Left ventricle myocardium inferior (tissue), 1 donor: ENCODE data around the gene RAD9A. TPM values are rescaled to one million over a fixed set of nuclear protein-coding genes. Genes with fewer than 3 reads are reported as not detected.
A peak's percentile ranks its signal among the peaks of the same experiment; 100 is the strongest.

ENCODE experiments used
- DNase-seq: peaks from one replicate; pipeline ENCODE4 v3.0.0-alpha.2; 2020
- H3K27ac ChIP-seq: fragments of 200-600 bp; replicated peaks from 2 replicates; pipeline ENCODE4 v1.8.0; 2021
- H3K27me3 ChIP-seq: fragments of 200-600 bp; 2 replicates; pipeline ENCODE4 v1.8.0; 2021; ENCODE audit warnings: low read depth
- H3K36me3 ChIP-seq: fragments of 200-600 bp; 2 replicates; pipeline ENCODE4 v1.8.0; 2021
- H3K4me1 ChIP-seq: fragments of 200-600 bp; 2 replicates; pipeline ENCODE4 v1.8.0; 2021
- H3K4me3 ChIP-seq: fragments of 200-600 bp; 2 replicates; pipeline ENCODE4 v1.8.0; 2021; ENCODE audit warnings: mild to moderate bottlenecking, moderate library complexity
- H3K9me3 ChIP-seq: fragments of 200-600 bp; replicated peaks from 2 replicates; pipeline ENCODE4 v1.8.0; 2021
- intact Hi-C: fragments of 100-400 bp; cut with micrococcal nuclease; formaldehyde crosslinking; loops from one replicate; pipeline ENCODE4 v1.11.0; 2022
- total RNA-seq: library from RNA; stranded (reverse); fragmentation: NEBNext Ultra II Directional; extraction: Animal tissue kit (Norgen Biotek cat#: 25700); gene quantifications from one replicate; pipeline ENCODE4 v1.2.1, GENCODE V29; 2021
- TF ChIP-seq, protein P1 (sequence below): fragments of 200-600 bp; IDR thresholded peaks from 2 replicates; pipeline ENCODE4 v1.8.0; 2021; ENCODE audit warnings: antibody characterized with exemption, mild to moderate bottlenecking, borderline replicate concordance
- donor health status: DM: no; HTN: yes; CAD: no; lungs with severe emphysema.

The RAD9A gene
- total RNA-seq, 1 donor from 2014 or later: 7.0 TPM

DNA sequence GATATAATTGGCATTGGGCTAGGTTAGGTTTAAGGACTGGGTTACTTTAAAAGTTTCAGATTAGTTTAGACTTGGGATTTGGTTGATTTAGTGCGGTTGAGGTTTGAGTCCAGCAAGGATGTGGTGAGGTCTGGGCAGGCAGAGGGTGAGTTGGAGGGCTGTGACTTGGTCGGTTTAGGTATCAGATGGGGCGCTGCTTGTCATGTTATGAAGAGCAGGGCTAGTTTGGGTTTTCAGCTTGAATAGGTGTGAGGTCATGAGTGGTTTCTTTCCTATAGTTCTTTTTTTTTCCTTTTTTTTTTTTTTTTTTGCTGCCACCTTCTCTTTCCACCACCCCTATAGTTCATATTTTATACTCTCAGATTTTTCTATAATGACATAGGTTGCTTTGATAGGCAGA, 23.2 kb upstream of the RAD9A start:
- no peaks in the 10 kb centered on the region for H3K9me3 ChIP-seq
- H3K36me3 ChIP-seq: no peaks in the 10 kb centered on the region
- H3K27me3 ChIP-seq: no peaks in the 10 kb centered on the region
- no peak overlapping the region for H3K4me3 ChIP-seq
- intact Hi-C loops: no loop called here
- H3K4me1 ChIP-seq: peaks cover 59% of the 10 kb centered on the region
- H3K27ac ChIP-seq: no peak overlapping the region
- no peak for DNase-seq
- TF ChIP-seq, protein P1, sequence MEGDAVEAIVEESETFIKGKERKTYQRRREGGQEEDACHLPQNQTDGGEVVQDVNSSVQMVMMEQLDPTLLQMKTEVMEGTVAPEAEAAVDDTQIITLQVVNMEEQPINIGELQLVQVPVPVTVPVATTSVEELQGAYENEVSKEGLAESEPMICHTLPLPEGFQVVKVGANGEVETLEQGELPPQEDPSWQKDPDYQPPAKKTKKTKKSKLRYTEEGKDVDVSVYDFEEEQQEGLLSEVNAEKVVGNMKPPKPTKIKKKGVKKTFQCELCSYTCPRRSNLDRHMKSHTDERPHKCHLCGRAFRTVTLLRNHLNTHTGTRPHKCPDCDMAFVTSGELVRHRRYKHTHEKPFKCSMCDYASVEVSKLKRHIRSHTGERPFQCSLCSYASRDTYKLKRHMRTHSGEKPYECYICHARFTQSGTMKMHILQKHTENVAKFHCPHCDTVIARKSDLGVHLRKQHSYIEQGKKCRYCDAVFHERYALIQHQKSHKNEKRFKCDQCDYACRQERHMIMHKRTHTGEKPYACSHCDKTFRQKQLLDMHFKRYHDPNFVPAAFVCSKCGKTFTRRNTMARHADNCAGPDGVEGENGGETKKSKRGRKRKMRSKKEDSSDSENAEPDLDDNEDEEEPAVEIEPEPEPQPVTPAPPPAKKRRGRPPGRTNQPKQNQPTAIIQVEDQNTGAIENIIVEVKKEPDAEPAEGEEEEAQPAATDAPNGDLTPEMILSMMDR: no peak

DNA sequence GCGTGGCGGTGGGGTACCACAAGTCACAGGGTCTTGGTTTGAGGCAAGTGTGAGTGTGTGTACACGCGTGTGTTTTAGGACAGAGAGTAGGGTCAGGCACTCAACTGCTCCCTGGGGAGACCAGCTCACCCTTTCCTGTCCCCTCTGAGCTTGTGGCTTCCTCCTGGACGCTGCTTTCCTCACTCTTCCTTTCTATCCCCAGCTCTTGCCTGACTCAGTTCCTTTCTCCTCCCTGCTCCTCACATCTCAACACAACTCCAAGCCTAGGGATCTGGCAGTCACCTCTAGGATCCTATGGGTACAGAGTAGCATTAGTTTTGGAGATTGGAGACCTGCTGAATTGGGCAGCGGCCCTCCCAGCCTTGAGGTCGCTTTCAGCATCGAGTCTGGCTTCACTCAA, 22.5 kb upstream of the RAD9A start:
- Histone ChIP-seq H3K9me3 (no peaks in the 10 kb centered on the region), H3K36me3 (no peaks in the 10 kb centered on the region), H3K27ac (no peak overlapping the region), H3K27me3 (peaks cover 1% of the 10 kb centered on the region), H3K4me1 (peaks cover 66% of the 10 kb centered on the region), H3K4me3 (no peak overlapping the region)
- DNase-seq: no peak
- TF ChIP-seq, protein P1: no peak
- intact Hi-C loops: no loop called here

DNA sequence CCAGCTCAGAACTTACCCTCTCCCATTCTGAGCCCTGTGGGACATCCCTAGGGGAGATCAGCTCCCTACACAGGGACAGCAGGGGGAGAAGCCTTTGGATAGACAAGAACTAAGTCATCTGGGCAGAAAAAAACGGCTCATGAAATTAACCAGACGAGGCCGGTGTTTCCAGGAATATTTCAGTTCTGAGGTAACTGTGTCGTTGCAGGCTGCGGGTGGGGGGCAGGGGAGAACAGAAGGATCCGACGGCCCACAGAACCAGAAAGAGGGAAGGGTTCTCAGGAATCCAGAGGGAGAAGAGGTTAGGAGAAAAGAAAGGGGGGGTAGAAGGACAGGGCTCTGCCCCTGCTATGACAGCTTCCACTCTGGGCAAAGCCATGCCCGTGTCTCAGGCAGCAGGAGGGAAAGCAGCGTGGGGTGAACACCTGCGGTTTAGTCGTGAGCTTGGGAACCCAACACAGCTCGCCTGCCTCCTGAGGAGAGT, 21.9 kb upstream of the RAD9A start:
- Histone ChIP-seq H3K9me3 (no peaks in the 10 kb centered on the region), H3K4me1 (peaks cover 71% of the 10 kb centered on the region), H3K27ac (no peak overlapping the region), H3K36me3 (no peaks in the 10 kb centered on the region), H3K27me3 (peaks cover 7% of the 10 kb centered on the region), H3K4me3 (no peak overlapping the region)
- TF ChIP-seq, protein P1: no peak
- intact Hi-C loops: no loop called here
- DNase-seq: no peak

DNA sequence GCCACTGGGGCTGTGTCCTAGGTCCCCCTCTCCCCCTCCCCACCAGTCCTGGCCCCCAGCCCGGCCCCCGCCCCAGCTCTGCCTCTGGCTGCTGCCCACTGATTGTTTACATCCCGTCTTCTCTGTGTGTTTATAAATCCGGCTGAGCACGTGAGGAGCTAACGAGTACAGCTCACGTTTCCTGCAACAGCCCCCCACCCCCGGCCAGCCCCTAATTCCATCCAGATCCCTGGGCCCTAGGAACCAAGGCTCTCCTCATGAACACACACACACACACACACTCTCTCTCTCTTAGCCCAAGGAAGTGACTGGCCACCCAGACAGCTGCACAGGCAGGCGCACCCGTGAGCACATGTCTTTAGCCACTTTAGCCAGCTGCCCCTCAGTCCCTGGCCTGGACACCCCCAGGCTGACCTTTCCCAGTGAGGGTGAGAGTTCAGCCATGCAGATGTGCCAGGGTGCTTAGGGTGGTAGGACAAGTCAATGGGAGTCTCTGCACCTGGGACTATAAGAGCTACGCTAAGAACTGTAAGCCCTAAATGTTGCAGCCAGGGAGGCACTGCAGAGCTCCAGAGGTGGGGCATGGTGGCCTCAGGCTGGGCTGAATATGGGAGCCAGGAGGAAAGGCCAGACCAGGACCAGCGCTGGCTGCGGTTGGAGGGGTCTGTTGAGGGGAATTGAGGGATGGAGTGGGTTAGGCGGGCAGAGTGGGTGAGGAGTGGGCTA, 21.3 kb upstream of the RAD9A start:
- Histone ChIP-seq H3K4me3 (no peak overlapping the region), H3K4me1 (peaks cover 71% of the 10 kb centered on the region), H3K36me3 (no peaks in the 10 kb centered on the region), H3K27ac (no peak overlapping the region), H3K9me3 (no peaks in the 10 kb centered on the region), H3K27me3 (peaks cover 12% of the 10 kb centered on the region)
- no peak for DNase-seq
- intact Hi-C loops: no loop called here
- TF ChIP-seq, protein P1: no peak

DNA sequence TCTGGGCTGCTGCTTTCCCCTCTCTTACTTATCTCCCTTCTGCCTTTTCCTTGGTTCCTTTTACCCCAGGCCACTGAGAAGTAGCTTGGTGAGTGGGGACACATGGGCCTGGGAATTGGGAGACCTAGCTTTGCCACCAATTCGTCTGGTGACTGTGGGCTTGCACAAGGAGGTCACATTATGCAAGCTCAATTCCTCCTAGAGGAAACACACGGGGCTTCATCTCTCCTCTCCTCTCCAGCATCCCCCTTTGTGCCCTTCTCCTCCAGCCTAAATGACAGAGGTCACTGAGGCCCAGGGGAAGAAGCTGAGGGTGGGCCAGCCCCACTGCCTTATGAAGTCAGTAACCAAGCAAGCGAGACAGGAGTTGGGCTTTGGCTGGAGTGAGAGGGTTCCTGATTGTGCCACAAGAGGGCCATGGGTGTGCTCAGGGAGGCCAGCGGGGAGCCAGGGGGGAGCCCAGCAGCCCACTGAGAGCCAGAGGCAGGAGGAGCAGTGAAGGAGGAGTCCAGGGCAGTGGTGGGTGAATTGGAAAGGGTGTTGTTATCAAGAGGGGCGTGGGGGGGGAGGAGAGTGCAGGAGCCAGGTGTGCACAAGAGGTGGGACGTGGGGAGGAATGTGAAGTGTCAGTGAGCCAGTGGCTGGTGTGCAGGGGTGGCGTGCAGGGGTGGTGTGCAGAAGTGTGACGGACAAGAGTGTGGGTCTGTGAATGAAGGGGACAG, 20.4 kb upstream of the RAD9A start:
- Histone ChIP-seq H3K36me3 (no peaks in the 10 kb centered on the region), H3K4me3 (peak overlapping the region; percentile 82), H3K27me3 (peaks cover 21% of the 10 kb centered on the region), H3K9me3 (no peaks in the 10 kb centered on the region), H3K27ac (peak overlapping the region; percentile 91), H3K4me1 (peaks cover 63% of the 10 kb centered on the region)
- DNase-seq: no peak
- TF ChIP-seq, protein P1: peak; percentile 55
- intact Hi-C loops: no loop called here
